Type B pancreatic cell (in vitro differentiated cells): Measurements from ENCODE around the gene MPPED1. TPM values are rescaled to one million over a fixed set of nuclear protein-coding genes. Genes with fewer than 3 reads are reported as not detected.
A peak's percentile ranks its signal among the peaks of the same experiment; 100 is the strongest.

Source experiments
- DNase-seq: peaks from one replicate; pipeline ENCODE4 v3.0.0; 2021; ENCODE audit warnings: mixed read lengths; ENCODE audit not compliant: unreplicated experiment; ENCODE audit errors: extremely low spot score
- H3K27ac Mint-ChIP-seq: 2 replicates; pipeline ENCODE4 v1.8.0; 2021; ENCODE audit warnings: mild to moderate bottlenecking, mixed read lengths
- H3K27me3 Mint-ChIP-seq: 2 replicates; pipeline ENCODE4 v1.8.0; 2021; ENCODE audit warnings: mixed read lengths
- H3K36me3 Mint-ChIP-seq: 2 replicates; pipeline ENCODE4 v1.8.0; 2021; ENCODE audit warnings: mixed read lengths
- H3K4me1 Mint-ChIP-seq: one replicate; pipeline ENCODE4 v1.8.0; 2021; ENCODE audit warnings: mixed read lengths; ENCODE audit not compliant: unreplicated experiment
- H3K4me3 Mint-ChIP-seq: 2 replicates; pipeline ENCODE4 v1.8.0; 2021; ENCODE audit warnings: mild to moderate bottlenecking, mixed read lengths
- H3K9me3 Mint-ChIP-seq: 2 replicates; pipeline ENCODE4 v1.8.0; 2021; ENCODE audit warnings: mixed read lengths
- CTCF ChIP-seq: fragments of 200-600 bp; sonication (generic); conservative IDR thresholded peaks from 2 replicates; pipeline ENCODE4 v1.5.0; 2021; ENCODE audit warnings: antibody characterized with exemption, mild to moderate bottlenecking
- total RNA-seq: library from RNA; stranded (reverse); gene quantifications from 2 replicates; pipeline ENCODE4 v1.2.1, GENCODE V29; 2021; ENCODE audit warnings: low replicate concordance

The MPPED1 gene
- total RNA-seq, 1 donor from 2014 or later, result 1.2 TPM

GRCh38 chr22:43375951-43376455, 35.8 kb upstream of the MPPED1 start:
- Mint-ChIP-seq H3K4me1 (peaks cover 26% of the 10 kb centered on the region), H3K36me3 (peaks cover 4% of the 10 kb centered on the region), H3K4me3 (no peak overlapping the region), H3K27ac (no peak overlapping the region), H3K27me3 (peaks cover 32% of the 10 kb centered on the region), H3K9me3 (peaks cover 5% of the 10 kb centered on the region)
- DNase-seq, result no peak
- no peak for TF ChIP-seq CTCF

DNA sequence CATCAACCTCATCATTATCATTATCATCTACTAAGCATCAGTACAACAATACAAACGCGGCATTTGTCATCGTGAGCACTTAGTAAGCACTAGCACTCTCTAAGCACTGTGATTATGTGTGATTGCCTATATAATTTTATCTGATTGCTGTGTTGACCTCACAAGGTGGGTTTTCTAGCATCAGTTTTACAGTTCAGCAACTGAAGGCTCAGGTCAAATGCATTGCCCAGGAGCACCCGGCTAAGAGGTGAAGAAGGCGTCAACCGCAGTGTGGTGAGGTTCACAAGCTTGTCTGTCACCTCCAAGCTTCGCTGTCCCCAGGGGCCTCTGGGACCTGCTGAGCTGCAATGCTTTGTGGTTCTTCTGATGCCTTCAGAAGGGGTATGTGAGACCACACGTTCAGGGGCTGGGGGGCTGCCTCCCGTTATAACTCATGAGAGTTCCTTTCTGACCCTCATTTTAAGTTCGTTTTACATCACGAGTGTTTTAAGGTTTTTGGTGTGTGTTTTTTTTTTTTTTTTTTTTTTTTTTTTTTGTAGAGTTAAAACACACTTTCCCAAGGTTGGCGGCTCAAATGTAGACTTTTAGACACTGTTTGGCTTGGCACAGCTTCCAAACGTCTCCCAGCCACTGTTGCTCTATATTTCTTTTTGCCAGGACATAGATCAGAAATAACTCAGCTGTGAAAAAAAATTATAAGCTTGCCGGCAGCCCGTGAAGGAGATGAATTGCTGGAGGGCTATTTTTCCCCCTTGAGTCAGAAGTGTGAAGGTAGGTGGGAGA, 34.9 kb upstream of the MPPED1 start:
- H3K27ac Mint-ChIP-seq, result no peak overlapping the region
- H3K4me1 Mint-ChIP-seq, result peaks cover 22% of the 10 kb centered on the region
- H3K27me3 Mint-ChIP-seq, result peaks cover 30% of the 10 kb centered on the region
- TF ChIP-seq CTCF, result no peak
- H3K36me3 Mint-ChIP-seq, result peaks cover 4% of the 10 kb centered on the region
- no peak for DNase-seq
- no peak overlapping the region for H3K4me3 Mint-ChIP-seq
- peaks cover 5% of the 10 kb centered on the region for H3K9me3 Mint-ChIP-seq

DNA sequence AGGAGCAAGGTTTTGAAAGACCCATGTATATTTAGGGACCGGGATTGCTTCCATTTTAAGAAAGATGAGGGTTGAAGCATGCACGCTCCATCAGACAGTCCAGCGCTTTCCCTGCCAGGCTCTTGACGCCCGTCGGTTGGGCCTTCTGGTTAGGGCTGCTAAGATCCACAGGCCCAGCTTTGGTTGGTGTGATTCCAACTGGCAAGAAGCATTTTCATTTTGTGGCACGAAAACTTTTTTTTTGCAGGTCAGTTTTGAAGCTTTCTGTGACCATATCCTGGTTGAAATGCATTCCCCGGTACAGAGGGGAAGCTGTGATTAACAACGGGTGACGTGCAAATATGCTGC, 34.3 kb upstream of the MPPED1 start:
- peaks cover 30% of the 10 kb centered on the region for H3K27me3 Mint-ChIP-seq

GRCh38 chr22:43377896-43378704, 33.7 kb upstream of the MPPED1 start:
- H3K9me3 Mint-ChIP-seq, result peaks cover 5% of the 10 kb centered on the region
- peaks cover 29% of the 10 kb centered on the region for H3K27me3 Mint-ChIP-seq
- H3K4me3 Mint-ChIP-seq, result peak overlapping the region; percentile 3
- H3K4me1 Mint-ChIP-seq, result peaks cover 22% of the 10 kb centered on the region
- H3K27ac Mint-ChIP-seq, result no peak overlapping the region
- peaks cover 4% of the 10 kb centered on the region for H3K36me3 Mint-ChIP-seq
- DNase-seq, result no peak
- TF ChIP-seq CTCF, result no peak

More for the DNA sequence above, 34.3 kb upstream of the MPPED1 start:
- peaks cover 4% of the 10 kb centered on the region for H3K36me3 Mint-ChIP-seq
- no peak overlapping the region for H3K27ac Mint-ChIP-seq
- no peak overlapping the region for H3K4me3 Mint-ChIP-seq
- no peak for DNase-seq
- no peak for TF ChIP-seq CTCF
- peaks cover 5% of the 10 kb centered on the region for H3K9me3 Mint-ChIP-seq
- peaks cover 22% of the 10 kb centered on the region for H3K4me1 Mint-ChIP-seq

DNA sequence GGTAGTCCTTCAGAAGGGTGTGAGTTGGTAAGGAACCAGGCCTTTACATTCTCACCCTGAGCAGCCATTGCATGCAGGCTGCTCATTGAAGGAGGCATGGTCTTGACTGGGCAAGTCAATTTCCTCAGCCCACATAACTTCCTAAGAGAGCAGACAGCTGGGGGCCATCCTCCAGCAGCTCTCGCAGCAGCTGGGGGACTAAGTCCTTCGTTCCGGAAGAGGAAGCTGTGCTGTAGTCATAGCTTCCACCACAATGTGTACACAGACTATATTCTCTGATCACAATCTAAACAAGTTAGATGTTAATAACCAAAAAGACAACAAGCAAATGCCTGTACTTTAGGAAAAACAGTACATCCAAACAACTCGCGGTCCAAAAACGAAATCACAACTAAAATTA, 30.1 kb upstream of the MPPED1 start:
- H3K36me3 Mint-ChIP-seq, result peaks cover 1% of the 10 kb centered on the region
- H3K9me3 Mint-ChIP-seq, result no peaks in the 10 kb centered on the region
- H3K4me3 Mint-ChIP-seq, result no peak overlapping the region
- H3K4me1 Mint-ChIP-seq, result peaks cover 18% of the 10 kb centered on the region
- no peak for DNase-seq
- peaks cover 36% of the 10 kb centered on the region for H3K27me3 Mint-ChIP-seq
- no peak overlapping the region for H3K27ac Mint-ChIP-seq
- TF ChIP-seq CTCF, result no peak
